DOHH2 (cell line): ENCODE results near the gene CLDND1.

Source experiments
- EZH2phosphoT487 ChIP-seq: fragments of 200-600 bp; sonication (generic); IDR thresholded peaks from 2 replicates; pipeline ENCODE4 v1.6.1; 2017; ENCODE audit warnings: borderline replicate concordance, mild to moderate bottlenecking, antibody characterized with exemption, low read length, moderate library complexity, mixed read lengths
- TF ChIP-seq, protein P1 (sequence below): fragments of 200-600 bp; sonication (generic); IDR thresholded peaks from one replicate; pipeline ENCODE4 v1.5.1; 2014; ENCODE audit warnings: antibody characterized with exemption, mild to moderate bottlenecking, low read depth, low read length; ENCODE audit not compliant: poor library complexity, severe bottlenecking

GRCh38 chr3:98522544-98523281 lies at the start of gene CLDND1:
- TF ChIP-seq, protein P1, sequence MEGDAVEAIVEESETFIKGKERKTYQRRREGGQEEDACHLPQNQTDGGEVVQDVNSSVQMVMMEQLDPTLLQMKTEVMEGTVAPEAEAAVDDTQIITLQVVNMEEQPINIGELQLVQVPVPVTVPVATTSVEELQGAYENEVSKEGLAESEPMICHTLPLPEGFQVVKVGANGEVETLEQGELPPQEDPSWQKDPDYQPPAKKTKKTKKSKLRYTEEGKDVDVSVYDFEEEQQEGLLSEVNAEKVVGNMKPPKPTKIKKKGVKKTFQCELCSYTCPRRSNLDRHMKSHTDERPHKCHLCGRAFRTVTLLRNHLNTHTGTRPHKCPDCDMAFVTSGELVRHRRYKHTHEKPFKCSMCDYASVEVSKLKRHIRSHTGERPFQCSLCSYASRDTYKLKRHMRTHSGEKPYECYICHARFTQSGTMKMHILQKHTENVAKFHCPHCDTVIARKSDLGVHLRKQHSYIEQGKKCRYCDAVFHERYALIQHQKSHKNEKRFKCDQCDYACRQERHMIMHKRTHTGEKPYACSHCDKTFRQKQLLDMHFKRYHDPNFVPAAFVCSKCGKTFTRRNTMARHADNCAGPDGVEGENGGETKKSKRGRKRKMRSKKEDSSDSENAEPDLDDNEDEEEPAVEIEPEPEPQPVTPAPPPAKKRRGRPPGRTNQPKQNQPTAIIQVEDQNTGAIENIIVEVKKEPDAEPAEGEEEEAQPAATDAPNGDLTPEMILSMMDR: no peak
- no peak for TF ChIP-seq EZH2phosphoT487
